K562 (cell line): ENCODE data around the gene NPFF. TPM values are rescaled to one million over a fixed set of nuclear protein-coding genes. Genes with fewer than 3 reads are reported as not detected.

ENCODE experiments used
- ATAC-seq: fragments of 200-7000 bp; cut with Tn5 transposase; 3 replicates; pipeline ENCODE4 v1.9.1; 2020; ENCODE audit warnings: moderate library complexity
- BruUV-seq: library from RNA; stranded (reverse); fragments of 400-500 nt; replicated peaks from 2 replicates; lab custom pipeline; 2021; lab: Mats Ljungman, UMichigan
- CTCF ChIA-PET: fragments of 300-600 bp; formaldehyde crosslinking; extraction: SDS; loops from one replicate; lab custom pipeline; 2021; ENCODE audit warnings: low intra/inter-chr PET ratio; lab: Yijun Ruan, JAX
- POLR2A ChIA-PET: fragments of 300-600, 350-650 bp; sonication (Branson Sonifier 250); formaldehyde crosslinking; extraction: SDS; loops from one replicate; lab custom pipeline; 2021; ENCODE audit warnings: antibody characterized with exemption, inconsistent platforms; lab: Yijun Ruan, JAX
- DNase-seq, 4 experiments: peaks; one replicate each; pipeline versions ENCODE4 v3.0.0 to v3.0.0-alpha.2; 2011 to 2018; ENCODE audit warnings: low spot score in 3 of 4, mixed read lengths in 3 of 4; ENCODE audit errors: extremely low read depth in 1 of 4
- FAIRE-seq: peaks from 2 replicates; lab custom pipeline; 2011; peaks lifted over from hg19 to GRCh38; lab: Jason Lieb, UNC
- H2AFZ ChIP-seq: 2 replicates; pipeline ENCODE4 v1.6.0; 2011; ENCODE audit warnings: low read depth, low read length, control low read depth, inconsistent platforms
- H3K27ac ChIP-seq: fragments of 200-600 bp; 3 replicates; pipeline ENCODE4 v1.8.0; 2011; ENCODE audit warnings: low read depth, mild to moderate bottlenecking, control low read depth, inconsistent platforms, low read length, moderate library complexity, mixed read lengths; ENCODE audit errors: extremely low read depth
- H3K27me3 ChIP-seq, 2 experiments: fragments of 300-600 bp in 1 of 2; 2 replicates in 1 of 2; 3 replicates in 1 of 2; pipeline versions ENCODE4 v1.6.0 to v1.8.0; 2011; ENCODE audit warnings: inconsistent platforms in 2 of 2, low read length in 2 of 2, mild to moderate bottlenecking in 1 of 2, mixed read lengths in 1 of 2, moderate library complexity in 1 of 2; ENCODE audit not compliant: control insufficient read depth in 2 of 2, insufficient read depth in 2 of 2
- H3K36me3 ChIP-seq: fragments of 300-600 bp; 3 replicates; pipeline ENCODE4 v1.8.0; 2011; ENCODE audit warnings: mild to moderate bottlenecking, low read length, inconsistent platforms; ENCODE audit not compliant: control insufficient read depth, insufficient read depth
- H3K4me1 ChIP-seq, 2 experiments: fragments of 200-600 bp in 1 of 2; replicated peaks in 1 of 2; 2 replicates in 1 of 2; 3 replicates in 1 of 2; pipeline versions ENCODE4 v1.5.1 to v1.8.0; 2011; ENCODE audit warnings: inconsistent platforms in 2 of 2, low read length in 2 of 2, mild to moderate bottlenecking in 1 of 2, mixed read lengths in 1 of 2, moderate library complexity in 1 of 2; ENCODE audit not compliant: control insufficient read depth in 2 of 2, insufficient read depth in 2 of 2
- H3K4me2 ChIP-seq: 2 replicates; pipeline ENCODE4 v1.6.1; 2011; ENCODE audit warnings: low read length, control low read depth, inconsistent platforms, mixed read lengths; ENCODE audit not compliant: insufficient read depth
- H3K4me3 ChIP-seq: fragments of 200-600 bp; sonication (generic), shearing (Covaris generic); 2 replicates; pipeline ENCODE4 v1.5.1; 2016; ENCODE audit warnings: control low read depth, inconsistent platforms
- H3K79me2 ChIP-seq: fragments of 200-600 bp; 3 replicates; pipeline ENCODE4 v1.8.0; 2011; ENCODE audit warnings: low read length, inconsistent platforms; ENCODE audit not compliant: control insufficient read depth, insufficient read depth
- H3K9ac ChIP-seq, 2 experiments: 2 replicates each; pipeline versions ENCODE4 v1.6.0 to v1.6.1; 2011; ENCODE audit warnings: low read depth in 2 of 2, low read length in 2 of 2, control low read depth in 1 of 2, inconsistent platforms in 1 of 2, mild to moderate bottlenecking in 1 of 2, mixed read lengths in 1 of 2; ENCODE audit not compliant: insufficient read depth in 1 of 2
- H3K9me1 ChIP-seq: one replicate; pipeline ENCODE4 v1.6.0; 2011; ENCODE audit warnings: inconsistent platforms, mild to moderate bottlenecking, low read length, moderate library complexity; ENCODE audit not compliant: control insufficient read depth, insufficient read depth
- H3K9me3 ChIP-seq: replicated peaks from 2 replicates; pipeline ENCODE4 v1.5.1; 2011; ENCODE audit warnings: low read depth, low read length, inconsistent platforms; ENCODE audit not compliant: control insufficient read depth, insufficient read depth
- H4K20me1 ChIP-seq: replicated peaks from 2 replicates; pipeline ENCODE4 v1.6.1; 2011; ENCODE audit warnings: low read length, inconsistent platforms, mixed read lengths; ENCODE audit not compliant: control insufficient read depth, insufficient read depth
- CEBPB ChIP-seq: fragments of 450-650 bp; IDR thresholded peaks from 2 replicates; pipeline ENCODE4 v1.6.1; 2016; ENCODE audit warnings: missing genetic modification characterization, missing compliant biosample characterization
- COPS2 ChIP-seq: fragments of 450-650 bp; conservative IDR thresholded peaks from 2 replicates; pipeline ENCODE4 v1.6.1; 2016; ENCODE audit warnings: mild to moderate bottlenecking, moderate library complexity
- FIP1L1 ChIP-seq: fragments of 200-400 bp; formaldehyde crosslinking; IDR thresholded peaks from 2 replicates; pipeline ENCODE4 v1.6.1; 2018; ENCODE audit warnings: mild to moderate bottlenecking, low read depth, low read length; ENCODE audit not compliant: poor library complexity, severe bottlenecking
- GTF2F1 ChIP-seq: IDR thresholded peaks from 2 replicates; pipeline ENCODE4 v1.6.1; 2011; ENCODE audit warnings: low read depth, low read length, improper control_type of control experiment
- ID3 ChIP-seq, 2 experiments: fragments of 250-450 bp in 1 of 2; fragments of 450-650 bp in 1 of 2; sonication (Bioruptor Pico) in 1 of 2; IDR thresholded peaks; 2 replicates each; pipeline versions ENCODE4 v1.6.1 to v1.8.0; 2016 to 2021; ENCODE audit warnings: mild to moderate bottlenecking in 2 of 2, moderate library complexity in 2 of 2, missing compliant biosample characterization in 1 of 2, missing genetic modification characterization in 1 of 2
- KLF13 ChIP-seq: fragments of 450-650 bp; IDR thresholded peaks from 2 replicates; pipeline ENCODE4 v1.6.1; 2016; ENCODE audit warnings: missing genetic modification characterization, low read depth, mild to moderate bottlenecking, missing compliant biosample characterization, moderate library complexity, borderline replicate concordance
- MITF ChIP-seq: IDR thresholded peaks from 2 replicates; pipeline ENCODE4 v1.6.1; 2014; ENCODE audit warnings: antibody characterized with exemption
- PCBP2 ChIP-seq: fragments of 200-400 bp; formaldehyde crosslinking; IDR thresholded peaks from 2 replicates; pipeline ENCODE4 v1.6.1; 2018; ENCODE audit warnings: low read length, low read depth, mild to moderate bottlenecking, moderate library complexity; ENCODE audit not compliant: poor library complexity, severe bottlenecking
- POLR2AphosphoS5 ChIP-seq: IDR thresholded peaks from 2 replicates; pipeline ENCODE4 v1.6.1; 2011; ENCODE audit warnings: mild to moderate bottlenecking, low read depth, low read length, moderate library complexity; ENCODE audit not compliant: control insufficient read depth, insufficient read depth
- RBFOX2 ChIP-seq: fragments of 200-400 bp; formaldehyde crosslinking; IDR thresholded peaks from 2 replicates; pipeline ENCODE4 v1.6.1; 2017; ENCODE audit warnings: low read depth, mild to moderate bottlenecking, low read length, moderate library complexity
- SRSF7 ChIP-seq: fragments of 200-400 bp; formaldehyde crosslinking; optimal IDR thresholded peaks from 2 replicates; pipeline ENCODE3; 2017; ENCODE audit warnings: mild to moderate bottlenecking, low read depth, low read length
- TCF15 ChIP-seq: fragments of 250-450 bp; sonication (Bioruptor Pico); IDR thresholded peaks from 2 replicates; pipeline ENCODE4 v1.8.0; 2022; ENCODE audit warnings: moderate library complexity, mild to moderate bottlenecking, inconsistent platforms
- TFAP4 ChIP-seq: sonication (generic); formaldehyde crosslinking; IDR thresholded peaks from 2 replicates; pipeline ENCODE4 v1.8.0; 2022; ENCODE audit warnings: missing genetic modification reagents, mild to moderate bottlenecking, moderate library complexity, borderline replicate concordance
- TRIM28 ChIP-seq: fragments of 450-650 bp; IDR thresholded peaks from 2 replicates; pipeline ENCODE4 v1.6.1; 2017
- ZFPM2 ChIP-seq: fragments of 250-450 bp; sonication (Bioruptor Pico); IDR thresholded peaks from 2 replicates; pipeline ENCODE4 v1.5.1; 2022; ENCODE audit warnings: mild to moderate bottlenecking
- ZNF384 ChIP-seq: IDR thresholded peaks from 2 replicates; pipeline ENCODE4 v1.6.1; 2012; ENCODE audit warnings: low read depth, low read length, improper control_type of control experiment
- WGBS: fragments of 100-300 bp; shearing (Covaris generic); methylation state at CpG from one replicate; pipeline ENCODE4 v1.1.6; 2016; ENCODE audit warnings: low coverage, mixed read lengths; ENCODE audit not compliant: insufficient coverage; ENCODE audit errors: missing lambda C conversion rate; 5-methylcytosine and 5-hydroxymethylcytosine counted together
- in situ Hi-C: fragments of 300-500 bp; cut with MboI; formaldehyde crosslinking; loops from 4 replicates; pipeline ENCODE4 v1.15.0; 2018; ENCODE audit warnings: inconsistent platforms, mixed read lengths
- intact Hi-C: fragments of 100-400 bp; cut with micrococcal nuclease; formaldehyde crosslinking; loops from 2 replicates; pipeline ENCODE4 v1.14.2; 2022
- polyA plus RNA-seq, 8 experiments: library from polyadenylated mRNA; depleted of rRNA in 4 of 8; stranded (reverse) in 5 of 8; unstranded in 3 of 8; fragments of >200 nt; fragmentation: Nextera tagmentation in 2 of 8; fragmentation: Illumina TruSeq in 1 of 8; extraction: Ambion mirVana in 2 of 8; extraction: Trizol in 1 of 8; gene quantifications; 2 replicates each; pipeline versions ENCODE4 v1.2.1 to v1.2.3, GENCODE V29; 2011 to 2014; ENCODE audit warnings: inconsistent platforms in 1 of 8, missing spikeins in 1 of 8
- total RNA-seq, 7 experiments: library from RNA; depleted of rRNA in 6 of 7; stranded (reverse); fragments of >200 nt in 6 of 7; fragmentation: Illumina TruSeq in 2 of 7; extraction: Trizol in 2 of 7; gene quantifications; 2 replicates each; pipeline versions ENCODE4 v1.2.1 to v1.2.3, GENCODE V29; 2011 to 2021; ENCODE audit warnings: low replicate concordance in 1 of 7

NPFF gene
- total and polyA plus RNA-seq, 9 of the 15 experiments (the other 6 are each of a cell fraction or from before 2014, with no cell fraction given): 0.15 to 1.2 (median 0.55) TPM; not detected in 6

- FAIRE-seq: no peak
Measured at GRCh38 chr12:53466640-53467039, 40.6 kb downstream of the NPFF start.

More at GRCh38 chr12:53466640-53467039, 40.6 kb downstream of the NPFF start:
- ATAC-seq: no peak
- no peak overlapping the region for H3K4me2 ChIP-seq
- WGBS: 96% methylated on average over 4 of the region's 4 CpGs
- peaks cover 77% of the 10 kb centered on the region for H3K79me2 ChIP-seq
- CTCF ChIA-PET: no interaction called here
- peaks cover 21% of the 10 kb centered on the region for H4K20me1 ChIP-seq
- H3K4me3 ChIP-seq: no peak overlapping the region
- POLR2A ChIA-PET: interaction anchor here (1.0 to 8.8 kb wide), 3 partner anchors 8 to 16 kb away, joined by 3 to 87 read pairs (median 18); no protein-coding TSS in a partner anchor
- in situ Hi-C loops: no loop called here
- BruUV-seq: no TSS peak
- no peaks in the 10 kb centered on the region for H3K27me3 ChIP-seq
- no peak overlapping the region for H2AFZ ChIP-seq
- TF ChIP-seq KLF13 (no peak), MITF (no peak), POLR2AphosphoS5 (peak; percentile 19; the same call in 1 of the 2 replicates), ZNF384 (no peak), TRIM28 (no peak), COPS2 (no peak), ZFPM2 (CRISPR knock-in tag) (no peak), CEBPB (tag) (no peak), FIP1L1 (no peak), TFAP4 (CRISPR knock-in tag) (no peak), RBFOX2 (peak; percentile 40), ID3 (CRISPR knock-in tag; IDR thresholded peaks at IDR 0.05) (no peak), ID3 (tag; IDR thresholded peaks at IDR 0.05) (no peak), SRSF7 (no peak), TCF15 (no peak), PCBP2 (no peak), GTF2F1 (no peak)
- TF ChIP-seq, all 486 proteins: peak for 2
- Histone ChIP-seq H3K9me3 (no peaks in the 10 kb centered on the region), H3K36me3 (peaks cover 100% of the 10 kb centered on the region), H3K9me1 (no peaks in the 10 kb centered on the region), H3K9ac (no peak overlapping the region), H3K4me1 (peaks cover 0 to 3% of the 10 kb centered on the region in 2 experiments; a peak in 1 of 5 replicates), H3K27ac (no peak overlapping the region)
- intact Hi-C loops: no loop called here
- DNase-seq: no peak
